ENCODE results near the gene GNPNAT1.

Gene GNPNAT1

DNA sequence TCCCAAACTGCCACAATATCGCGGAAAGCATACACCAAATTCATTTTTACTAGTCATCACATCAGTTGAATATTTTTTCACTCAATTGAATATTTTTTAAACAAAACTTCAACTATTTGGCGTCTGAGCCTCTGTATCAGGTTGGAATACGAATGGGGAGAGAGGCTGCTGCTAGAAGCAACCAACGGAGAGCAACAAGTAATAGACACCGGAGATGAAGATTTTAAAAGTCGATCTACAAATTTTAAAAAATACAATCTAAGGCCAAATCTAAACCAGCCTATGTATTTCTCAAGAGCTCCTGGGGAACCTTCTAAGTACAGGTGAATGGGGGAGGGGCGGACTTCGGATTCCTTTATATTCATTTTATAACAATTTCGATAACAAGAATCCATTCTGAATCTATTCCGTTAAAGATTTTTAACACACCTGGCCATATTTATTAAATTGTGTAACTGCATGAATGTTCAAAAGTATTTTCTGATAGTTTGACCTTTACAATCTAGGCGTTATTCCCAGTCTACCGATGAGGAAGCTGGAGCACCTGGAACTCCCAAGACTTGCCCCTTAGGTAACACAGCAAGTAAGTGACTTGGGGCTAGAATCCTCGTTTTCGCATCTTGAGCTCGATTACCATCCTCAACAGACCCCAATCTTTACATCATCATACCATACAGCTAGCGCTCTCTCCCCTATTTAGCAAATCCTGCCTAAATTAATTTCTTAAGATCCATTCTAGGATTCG lies 1.2 kb downstream of the GNPNAT1 start:
- H3K4me1 ChIP-seq (ENCODE audit: control extremely low read depth in 1 of 4, control insufficient read depth in 4 of 4, insufficient read depth in 4 of 4, low read length in 3 of 4): peaks cover 10 to 23% (median 17%) of the 10 kb centered on the region in 4 experiments
- H3K27me3 ChIP-seq (replicated peaks in 2 of 5; ENCODE audit: control insufficient read depth in 4 of 5, insufficient read depth in 5 of 5, low read length in 4 of 5): no peaks in the 10 kb centered on the region
- H3K27ac ChIP-seq (ENCODE audit: insufficient read depth in 1 of 2, low read depth in 1 of 2, low read length in 2 of 2, poor library complexity in 1 of 2, severe bottlenecking in 2 of 2): no peak overlapping the region
- peak overlapping the region in 6 of 7 experiments; percentile 71 to 98 (median 84) for H3K4me3 ChIP-seq (ENCODE audit: control insufficient read depth in 1 of 7, extremely low read depth in 1 of 7, insufficient read depth in 4 of 7, low read depth in 2 of 7, low read length in 6 of 7)
- ChIA-PET POLR2A (no interaction called here), CTCF (interaction anchor here (0.6 to 1.1 kb wide), 2 partner anchors 16 to 53 kb away, joined by 3 read pairs; no protein-coding TSS in a partner anchor)
- peaks cover 0 to 2% (median 0%) of the 10 kb centered on the region in 4 experiments for H3K36me3 ChIP-seq (ENCODE audit: control insufficient read depth in 4 of 4, insufficient read depth in 4 of 4, low read length in 3 of 4)
- DNase-seq: no peak
- 31% methylated on average over 5 of the region's 18 CpGs for WGBS (ENCODE audit: insufficient coverage)
- no peaks in the 10 kb centered on the region for H3K9me3 ChIP-seq (ENCODE audit: control extremely low read depth in 1 of 5, control insufficient read depth in 4 of 5, insufficient read depth in 2 of 5, low read depth in 1 of 5, low read length in 4 of 5)

- peaks cover 10 to 26% (median 18%) of the 10 kb centered on the region in 4 experiments for H3K4me1 ChIP-seq (ENCODE audit: control extremely low read depth in 1 of 4, control insufficient read depth in 4 of 4, insufficient read depth in 4 of 4, low read length in 3 of 4)
- H3K27ac ChIP-seq (ENCODE audit: insufficient read depth in 1 of 2, low read depth in 1 of 2, low read length in 2 of 2, poor library complexity in 1 of 2, severe bottlenecking in 2 of 2): no peak overlapping the region
- no peak for DNase-seq
- no peak overlapping the region for H3K4me3 ChIP-seq (ENCODE audit: control insufficient read depth in 1 of 7, extremely low read depth in 1 of 7, insufficient read depth in 4 of 7, low read depth in 2 of 7, low read length in 6 of 7)
- H3K36me3 ChIP-seq (ENCODE audit: control insufficient read depth in 4 of 4, insufficient read depth in 4 of 4, low read length in 3 of 4): peaks cover 0 to 2% (median 0%) of the 10 kb centered on the region in 4 experiments
- no CpG with 5 or more reads among the region's 2 CpGs for WGBS (ENCODE audit: insufficient coverage)
- H3K27me3 ChIP-seq (replicated peaks in 2 of 5; ENCODE audit: control insufficient read depth in 4 of 5, insufficient read depth in 5 of 5, low read length in 4 of 5): no peaks in the 10 kb centered on the region
- H3K9me3 ChIP-seq (ENCODE audit: control extremely low read depth in 1 of 5, control insufficient read depth in 4 of 5, insufficient read depth in 2 of 5, low read depth in 1 of 5, low read length in 4 of 5): no peaks in the 10 kb centered on the region
- CTCF ChIA-PET: no interaction called here
- POLR2A ChIA-PET: no interaction called here
Observed at GRCh38 chr14:52789118-52789517, 2.3 kb downstream of the GNPNAT1 start.

DNA sequence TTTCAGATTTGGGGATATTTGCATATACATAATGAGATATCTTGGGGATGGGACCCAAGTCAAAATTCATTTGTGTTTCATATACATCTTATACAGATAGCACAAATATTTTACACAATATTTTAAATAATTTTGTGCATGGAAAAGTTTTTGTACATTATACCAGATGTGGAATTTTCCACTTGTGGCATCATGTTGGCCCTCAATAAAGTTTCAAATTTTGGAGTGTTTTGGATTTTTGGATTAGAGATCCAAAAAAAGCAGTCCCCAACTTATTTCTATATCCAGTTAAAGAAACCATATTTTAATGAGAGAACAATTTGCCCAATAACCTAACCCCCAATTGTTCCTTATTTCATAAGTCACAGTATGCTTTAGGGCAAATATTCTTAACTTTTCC lies 4.5 kb downstream of the GNPNAT1 start:
- ChIA-PET CTCF (interaction anchor here (0.6 to 0.9 kb wide), 2 partner anchors 8 to 11 kb away, joined by 3 to 4 read pairs; no protein-coding TSS in a partner anchor), POLR2A (no interaction called here)
- no peak for DNase-seq
- Histone ChIP-seq H3K27me3 (replicated peaks in 2 of 5; ENCODE audit: control insufficient read depth in 4 of 5, insufficient read depth in 5 of 5, low read length in 4 of 5) (no peaks in the 10 kb centered on the region), H3K4me3 (ENCODE audit: control insufficient read depth in 1 of 7, extremely low read depth in 1 of 7, insufficient read depth in 4 of 7, low read depth in 2 of 7, low read length in 6 of 7) (no peak overlapping the region), H3K9me3 (ENCODE audit: control extremely low read depth in 1 of 5, control insufficient read depth in 4 of 5, insufficient read depth in 2 of 5, low read depth in 1 of 5, low read length in 4 of 5) (no peaks in the 10 kb centered on the region), H3K36me3 (ENCODE audit: control insufficient read depth in 4 of 4, insufficient read depth in 4 of 4, low read length in 3 of 4) (peaks cover 0 to 2% (median 2%) of the 10 kb centered on the region in 4 experiments), H3K4me1 (ENCODE audit: control extremely low read depth in 1 of 4, control insufficient read depth in 4 of 4, insufficient read depth in 4 of 4, low read length in 3 of 4) (peaks cover 12 to 39% (median 22%) of the 10 kb centered on the region in 4 experiments), H3K27ac (ENCODE audit: insufficient read depth in 1 of 2, low read depth in 1 of 2, low read length in 2 of 2, poor library complexity in 1 of 2, severe bottlenecking in 2 of 2) (no peak overlapping the region)

DNA sequence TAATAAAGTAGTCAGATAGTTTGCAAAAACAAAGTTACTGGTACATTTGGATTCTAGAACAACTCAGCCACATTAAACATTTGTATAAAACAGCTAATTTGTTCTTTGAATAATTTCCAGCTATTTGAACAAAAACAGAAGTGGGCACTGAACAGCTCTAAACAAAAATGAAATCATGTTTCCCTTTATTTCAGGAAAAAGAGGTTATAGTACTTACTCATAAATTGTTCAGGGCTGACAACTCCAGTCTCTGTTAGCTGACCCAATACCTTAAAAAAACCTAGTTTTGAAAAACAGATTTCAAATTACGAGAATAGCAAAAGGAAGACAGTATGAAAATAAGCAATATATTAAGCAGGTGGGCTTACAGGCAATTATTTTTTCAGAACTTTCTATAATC lies 8.2 kb downstream of the GNPNAT1 start:
- DNase-seq: peak in 1 of 3 donors; percentile 23
- Histone ChIP-seq H3K4me1 (ENCODE audit: control extremely low read depth in 1 of 4, control insufficient read depth in 4 of 4, insufficient read depth in 4 of 4, low read length in 3 of 4) (peaks cover 2 to 19% (median 6%) of the 10 kb centered on the region in 4 experiments), H3K4me3 (ENCODE audit: control insufficient read depth in 1 of 7, extremely low read depth in 1 of 7, insufficient read depth in 4 of 7, low read depth in 2 of 7, low read length in 6 of 7) (no peak overlapping the region), H3K27ac (ENCODE audit: insufficient read depth in 1 of 2, low read depth in 1 of 2, low read length in 2 of 2, poor library complexity in 1 of 2, severe bottlenecking in 2 of 2) (peak overlapping the region in 1 of 2 experiments; percentile 45), H3K36me3 (ENCODE audit: control insufficient read depth in 4 of 4, insufficient read depth in 4 of 4, low read length in 3 of 4) (peaks cover 4 to 13% (median 6%) of the 10 kb centered on the region in 4 experiments), H3K9me3 (ENCODE audit: control extremely low read depth in 1 of 5, control insufficient read depth in 4 of 5, insufficient read depth in 2 of 5, low read depth in 1 of 5, low read length in 4 of 5) (no peaks in the 10 kb centered on the region), H3K27me3 (replicated peaks in 2 of 5; ENCODE audit: control insufficient read depth in 4 of 5, insufficient read depth in 5 of 5, low read length in 4 of 5) (no peaks in the 10 kb centered on the region)
- ChIA-PET CTCF (no interaction called here), POLR2A (no interaction called here)
- no CpG with 5 or more reads among the region's 1 CpG for WGBS (ENCODE audit: insufficient coverage)

DNA sequence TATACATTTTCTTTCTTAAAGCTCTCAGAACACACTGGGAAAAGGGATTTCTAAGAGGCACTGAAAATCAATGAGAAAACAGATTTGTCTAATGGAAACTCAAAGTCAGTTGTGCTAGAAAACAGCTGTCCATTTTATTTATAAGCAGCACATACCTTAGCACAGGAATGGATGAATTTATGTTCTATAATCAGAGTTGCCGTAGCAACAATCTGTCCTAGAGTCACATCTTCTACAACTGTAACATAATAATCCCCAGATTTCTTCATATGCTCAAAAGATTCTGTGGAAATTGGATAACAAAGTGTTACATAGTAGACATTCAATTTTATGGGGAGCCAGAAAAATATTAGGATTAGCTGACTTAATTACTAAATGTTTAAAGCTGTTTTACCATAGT lies 9.8 kb downstream of the GNPNAT1 start:
- H3K36me3 ChIP-seq (ENCODE audit: control insufficient read depth in 4 of 4, insufficient read depth in 4 of 4, low read length in 3 of 4): peaks cover 4 to 23% (median 9%) of the 10 kb centered on the region in 4 experiments
- no CpG with 5 or more reads among the region's 1 CpG for WGBS (ENCODE audit: insufficient coverage)
- H3K4me1 ChIP-seq (ENCODE audit: control extremely low read depth in 1 of 4, control insufficient read depth in 4 of 4, insufficient read depth in 4 of 4, low read length in 3 of 4): peaks cover 2 to 19% (median 6%) of the 10 kb centered on the region in 4 experiments
- ChIA-PET CTCF (no interaction called here), POLR2A (no interaction called here)
- no peak overlapping the region for H3K4me3 ChIP-seq (ENCODE audit: control insufficient read depth in 1 of 7, extremely low read depth in 1 of 7, insufficient read depth in 4 of 7, low read depth in 2 of 7, low read length in 6 of 7)
- H3K27me3 ChIP-seq (replicated peaks in 2 of 5; ENCODE audit: control insufficient read depth in 4 of 5, insufficient read depth in 5 of 5, low read length in 4 of 5): no peaks in the 10 kb centered on the region
- no peaks in the 10 kb centered on the region for H3K9me3 ChIP-seq (ENCODE audit: control extremely low read depth in 1 of 5, control insufficient read depth in 4 of 5, insufficient read depth in 2 of 5, low read depth in 1 of 5, low read length in 4 of 5)
- no peak for DNase-seq
- H3K27ac ChIP-seq (ENCODE audit: insufficient read depth in 1 of 2, low read depth in 1 of 2, low read length in 2 of 2, poor library complexity in 1 of 2, severe bottlenecking in 2 of 2): no peak overlapping the region

- Histone ChIP-seq H3K27me3 (replicated peaks in 2 of 5; ENCODE audit: control insufficient read depth in 4 of 5, insufficient read depth in 5 of 5, low read length in 4 of 5) (no peaks in the 10 kb centered on the region), H3K36me3 (ENCODE audit: control insufficient read depth in 4 of 4, insufficient read depth in 4 of 4, low read length in 3 of 4) (peaks cover 6 to 29% (median 12%) of the 10 kb centered on the region in 4 experiments), H3K4me1 (ENCODE audit: control extremely low read depth in 1 of 4, control insufficient read depth in 4 of 4, insufficient read depth in 4 of 4, low read length in 3 of 4) (peaks cover 2 to 19% (median 6%) of the 10 kb centered on the region in 4 experiments), H3K27ac (ENCODE audit: insufficient read depth in 1 of 2, low read depth in 1 of 2, low read length in 2 of 2, poor library complexity in 1 of 2, severe bottlenecking in 2 of 2) (no peak overlapping the region), H3K9me3 (ENCODE audit: control extremely low read depth in 1 of 5, control insufficient read depth in 4 of 5, insufficient read depth in 2 of 5, low read depth in 1 of 5, low read length in 4 of 5) (no peaks in the 10 kb centered on the region), H3K4me3 (ENCODE audit: control insufficient read depth in 1 of 7, extremely low read depth in 1 of 7, insufficient read depth in 4 of 7, low read depth in 2 of 7, low read length in 6 of 7) (no peak overlapping the region)
- no CpG with 5 or more reads among the region's 1 CpG for WGBS (ENCODE audit: insufficient coverage)
- ChIA-PET CTCF (no interaction called here), POLR2A (no interaction called here)
- DNase-seq: no peak
Observed at GRCh38 chr14:52780893-52781292, 10.5 kb downstream of the GNPNAT1 start.

DNA sequence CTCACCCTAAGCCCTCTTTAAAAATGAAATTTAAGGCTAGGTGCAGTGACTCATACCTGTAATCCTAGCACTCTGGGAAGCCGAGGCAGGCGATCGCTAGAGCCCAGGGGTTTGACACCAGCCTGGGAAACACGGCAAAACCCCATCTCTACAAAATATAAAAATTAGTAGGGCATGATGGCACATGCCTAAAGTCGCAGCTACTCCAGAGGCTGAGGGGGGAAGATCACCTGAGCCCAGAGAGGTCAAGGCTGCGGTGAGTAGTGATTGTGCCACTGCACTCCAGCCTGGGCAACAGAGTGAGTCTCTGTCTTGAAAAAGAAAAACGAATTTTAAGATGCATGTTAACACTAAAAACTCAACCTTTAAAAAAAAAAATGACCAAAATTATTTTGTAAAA lies 12.7 kb downstream of the GNPNAT1 start:
- Histone ChIP-seq H3K27me3 (replicated peaks in 2 of 5; ENCODE audit: control insufficient read depth in 4 of 5, insufficient read depth in 5 of 5, low read length in 4 of 5) (no peaks in the 10 kb centered on the region), H3K4me1 (ENCODE audit: control extremely low read depth in 1 of 4, control insufficient read depth in 4 of 4, insufficient read depth in 4 of 4, low read length in 3 of 4) (peaks cover 2 to 12% (median 4%) of the 10 kb centered on the region in 4 experiments), H3K9me3 (ENCODE audit: control extremely low read depth in 1 of 5, control insufficient read depth in 4 of 5, insufficient read depth in 2 of 5, low read depth in 1 of 5, low read length in 4 of 5) (no peaks in the 10 kb centered on the region), H3K36me3 (ENCODE audit: control insufficient read depth in 4 of 4, insufficient read depth in 4 of 4, low read length in 3 of 4) (peaks cover 8 to 43% (median 20%) of the 10 kb centered on the region in 4 experiments), H3K27ac (ENCODE audit: insufficient read depth in 1 of 2, low read depth in 1 of 2, low read length in 2 of 2, poor library complexity in 1 of 2, severe bottlenecking in 2 of 2) (no peak overlapping the region), H3K4me3 (ENCODE audit: control insufficient read depth in 1 of 7, extremely low read depth in 1 of 7, insufficient read depth in 4 of 7, low read depth in 2 of 7, low read length in 6 of 7) (no peak overlapping the region)
- no peak for DNase-seq
- CTCF ChIA-PET: interaction anchor here (0.6 kb wide), 2 partner anchors 8 to 1108 kb away, joined by 3 read pairs; no protein-coding TSS in a partner anchor
- WGBS (ENCODE audit: insufficient coverage): 100% methylated on average over 1 of the region's 7 CpGs
- POLR2A ChIA-PET: no interaction called here

All from common myeloid progenitor, CD34-positive (primary cell).